Stimulated activated CD4-positive, alpha-beta T cell treated with anti-CD3 and anti-CD28 coated beads, Interleukin-1b, Interleukin-23, amount 100 ng/mL, for 1 hour (primary cell): ENCODE results near the gene ANKRD34C.
"Not testable (repeated sequence)": the region's sequence is repeated elsewhere in the genome, so short reads cannot be mapped to it uniquely, and the experiment has no call there.

ENCODE experiments used
- DNase-seq, 2 donors: peaks; one replicate each; pipeline ENCODE4 v3.0.0-alpha.2; 2020; ENCODE audit warnings: low read depth in 2 of 2

ANKRD34C gene

DNA sequence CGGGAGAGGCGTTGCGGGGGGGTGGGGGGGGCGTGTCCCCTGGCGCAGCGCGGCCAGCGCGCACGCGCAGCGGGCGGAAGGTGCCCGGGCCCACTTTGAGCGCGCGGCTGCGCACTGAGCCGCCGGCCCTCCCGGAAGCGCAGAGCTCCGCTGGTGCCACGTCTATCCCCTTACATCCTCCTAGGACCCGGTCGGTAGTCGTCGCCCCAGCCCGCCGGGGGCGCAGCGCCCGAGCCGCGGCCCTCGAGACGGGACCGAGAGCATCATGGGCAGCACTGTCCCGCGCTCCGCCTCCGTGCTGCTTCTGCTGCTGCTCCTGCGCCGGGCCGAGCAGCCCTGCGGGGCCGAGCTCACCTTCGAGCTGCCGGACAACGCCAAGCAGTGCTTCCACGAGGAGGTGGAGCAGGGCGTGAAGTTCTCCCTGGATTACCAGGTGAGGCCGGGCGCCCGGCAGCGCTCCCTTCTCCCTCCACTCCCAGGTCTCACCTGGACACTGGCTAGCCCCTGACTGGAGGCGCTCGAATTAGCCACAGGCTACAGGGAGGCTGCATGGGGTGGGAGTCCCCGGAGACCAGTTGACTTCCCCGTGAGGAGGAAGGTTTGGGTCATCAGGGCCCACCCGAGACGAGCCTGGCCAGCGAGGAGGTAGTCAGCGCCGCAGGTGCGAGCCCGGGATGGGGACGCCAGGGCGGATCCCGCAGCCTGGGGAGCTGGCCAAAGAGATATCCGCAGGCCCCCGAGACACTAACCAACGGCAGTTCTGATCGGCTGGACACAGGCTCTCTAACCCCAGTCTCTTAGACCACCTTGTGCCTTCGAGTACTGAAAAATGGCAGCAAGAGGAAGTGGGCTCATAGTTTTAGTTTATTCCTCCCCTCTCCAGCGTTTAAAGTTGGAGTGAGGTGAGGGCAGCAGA lies 28.7 kb downstream of the ANKRD34C start, which contains the start of gene TMED3:
TSS of gene TMED3 (plus strand) at position 128 of the 916 bp plus-strand sequence. CDS start at position 266, 138 bp downstream.
- peak; percentile 60 to 63 for DNase-seq

DNA sequence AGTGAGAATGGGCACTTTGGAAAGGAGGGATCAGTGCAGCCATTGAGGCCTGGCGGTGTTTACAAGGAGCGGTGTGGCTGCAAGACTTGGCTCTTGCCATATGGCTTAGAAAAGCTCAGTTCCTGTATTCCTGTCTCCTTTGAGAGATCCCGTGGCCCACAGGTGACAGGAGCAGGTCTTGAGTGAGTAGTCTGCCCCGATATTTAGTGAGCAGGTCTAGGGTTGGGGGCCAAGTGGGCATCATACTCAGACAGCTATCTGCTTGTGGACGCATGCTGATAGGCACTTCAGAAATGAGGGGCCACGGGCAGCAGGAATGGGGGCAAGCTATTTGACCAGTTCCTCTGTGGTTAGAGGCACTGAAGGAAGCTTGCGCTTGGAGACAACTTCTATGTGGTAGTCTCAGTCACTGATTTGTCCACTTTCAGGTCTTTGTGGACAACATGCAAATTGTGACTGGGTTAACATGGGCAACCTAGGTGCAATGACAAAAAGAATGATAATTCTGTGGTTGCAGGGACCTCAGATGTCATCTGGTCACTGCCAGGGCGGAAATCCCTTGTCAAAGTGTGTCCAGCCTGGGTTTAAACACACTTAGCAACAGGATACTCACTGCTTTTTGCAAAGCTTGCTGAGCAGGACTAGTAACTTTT lies 29.5 kb downstream of the ANKRD34C start:
- DNase-seq, result no peak

DNA sequence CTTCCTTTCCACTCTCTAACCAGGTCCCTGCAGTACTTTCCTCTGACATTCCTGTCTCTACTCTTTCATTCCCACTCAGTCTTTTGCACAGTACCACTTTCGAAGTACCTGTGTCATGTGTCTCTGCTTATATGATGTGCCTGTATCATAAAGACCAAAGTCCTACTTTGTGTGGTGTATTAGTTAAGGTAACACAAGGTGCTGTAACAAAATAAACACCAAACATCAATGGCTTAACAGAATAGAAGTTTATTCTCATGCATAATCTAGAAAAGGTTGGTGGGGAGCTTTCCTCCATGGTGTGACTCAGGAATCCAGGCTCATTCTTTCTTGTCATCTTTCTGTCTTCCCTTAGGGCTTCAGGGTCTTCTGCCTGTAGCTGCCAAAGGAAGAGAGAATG lies 31.7 kb downstream of the ANKRD34C start:
- no peak for DNase-seq

DNA sequence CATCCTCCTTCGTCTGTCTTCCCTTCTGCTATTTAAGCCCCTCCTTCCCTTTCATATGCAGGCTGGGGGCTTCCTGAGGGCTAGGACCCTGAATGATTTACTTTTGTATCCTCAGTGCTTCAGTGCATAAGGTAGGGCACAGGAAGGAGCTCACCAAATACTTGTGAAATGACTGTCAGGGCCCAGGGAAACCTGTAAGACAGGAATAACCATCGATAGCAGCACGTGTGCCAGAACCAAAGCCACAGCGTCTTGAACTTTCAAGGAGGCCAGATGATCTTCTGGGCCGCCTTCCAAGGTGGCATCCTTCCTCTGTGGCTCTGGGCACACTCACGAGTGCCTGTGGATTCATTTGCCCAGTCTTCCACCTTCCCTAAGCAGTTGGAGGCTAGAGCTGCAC lies 32.3 kb downstream of the ANKRD34C start:
- no peak for DNase-seq

DNA sequence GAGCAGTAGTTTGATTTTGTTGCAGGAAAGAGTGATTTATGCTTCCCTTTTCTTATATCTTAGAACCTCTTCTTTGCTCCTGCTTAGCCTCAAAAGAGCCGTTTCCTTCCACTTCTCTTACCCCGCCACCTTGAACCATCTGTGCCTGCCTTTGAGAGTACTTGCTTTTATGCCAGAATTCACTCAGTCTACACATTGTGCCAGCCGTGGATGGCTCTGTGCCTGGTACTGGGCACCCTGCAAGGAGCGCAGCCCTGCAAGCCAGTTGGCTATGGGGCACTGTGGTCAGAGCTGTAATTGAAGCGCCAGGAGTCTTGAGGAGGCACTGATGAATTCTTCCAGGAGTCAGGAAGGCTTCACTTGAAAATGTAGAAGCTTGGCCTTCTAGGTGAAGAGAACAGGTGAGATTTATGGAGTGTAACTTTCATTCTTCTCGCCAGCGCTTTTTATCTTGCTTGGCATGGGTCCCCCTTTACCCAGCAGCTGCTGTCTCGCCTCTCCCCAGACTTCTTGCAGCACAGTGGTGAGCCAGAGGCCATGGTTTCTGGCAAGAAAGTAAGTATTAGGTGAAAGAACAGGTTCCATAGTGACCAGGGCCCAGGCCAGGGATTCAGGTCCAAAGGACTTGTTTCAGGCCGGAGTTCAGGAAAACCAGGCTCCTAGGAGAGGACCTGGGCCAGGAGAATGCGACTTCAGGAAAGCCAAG lies 33.3 kb downstream of the ANKRD34C start:
- DNase-seq, result no peak

DNA sequence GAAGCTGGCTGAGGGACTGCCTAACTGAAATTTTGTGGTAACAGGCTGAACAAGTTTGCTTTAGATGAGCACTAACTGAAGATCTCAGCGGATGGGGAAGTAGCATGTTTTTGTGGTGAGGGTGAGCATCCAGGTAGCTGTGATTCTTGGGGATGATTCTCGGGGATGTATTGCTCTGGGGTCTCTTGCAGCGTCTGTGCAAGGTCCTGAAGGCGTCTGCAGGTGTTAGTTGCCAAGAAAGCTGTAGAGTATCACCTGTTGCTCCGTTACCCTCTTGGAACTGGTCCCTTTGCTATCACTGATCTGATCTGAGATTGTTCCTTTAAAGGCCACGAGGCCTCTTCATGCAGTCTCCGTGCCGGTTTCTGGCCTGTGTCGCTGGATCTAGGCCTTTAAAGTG lies 34.3 kb downstream of the ANKRD34C start:
- DNase-seq, result no peak

DNA sequence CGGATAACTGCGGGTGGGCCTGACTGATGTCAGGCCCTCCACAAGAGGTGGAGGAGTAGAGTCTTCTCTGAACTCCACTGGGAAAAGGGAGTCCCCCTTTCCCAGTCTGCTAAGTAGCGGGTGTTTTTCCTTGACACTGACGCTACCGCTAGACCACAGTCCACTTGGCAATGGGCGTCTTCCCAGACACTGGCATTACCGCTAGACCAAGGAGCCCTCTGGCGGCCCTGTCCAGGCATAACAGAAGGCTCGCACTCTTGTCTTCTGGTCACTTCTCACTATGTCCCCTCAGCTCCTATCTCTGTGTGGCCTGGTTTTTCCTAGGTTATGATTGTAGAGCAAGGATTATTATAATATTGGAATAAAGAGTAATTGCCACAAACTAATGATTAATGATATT lies 37.5 kb downstream of the ANKRD34C start:
- DNase-seq, result not testable (repeated sequence)

DNA sequence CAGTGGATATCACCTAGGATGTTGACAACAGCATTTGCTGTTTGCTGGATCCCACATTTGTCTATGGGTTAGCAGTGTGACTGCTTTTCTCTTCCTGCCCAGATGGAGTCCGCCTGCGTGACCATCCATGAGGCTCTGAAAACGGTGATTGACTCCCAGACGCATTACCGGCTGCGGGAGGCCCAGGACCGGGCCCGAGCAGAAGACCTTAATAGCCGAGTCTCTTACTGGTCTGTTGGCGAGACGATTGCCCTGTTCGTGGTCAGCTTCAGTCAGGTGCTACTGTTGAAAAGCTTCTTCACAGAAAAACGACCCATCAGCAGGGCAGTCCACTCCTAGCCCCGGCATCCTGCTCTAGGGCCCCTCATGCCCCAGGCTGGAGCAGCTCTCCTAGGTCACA lies 39.4 kb downstream of the ANKRD34C start:
- no peak for DNase-seq

DNA sequence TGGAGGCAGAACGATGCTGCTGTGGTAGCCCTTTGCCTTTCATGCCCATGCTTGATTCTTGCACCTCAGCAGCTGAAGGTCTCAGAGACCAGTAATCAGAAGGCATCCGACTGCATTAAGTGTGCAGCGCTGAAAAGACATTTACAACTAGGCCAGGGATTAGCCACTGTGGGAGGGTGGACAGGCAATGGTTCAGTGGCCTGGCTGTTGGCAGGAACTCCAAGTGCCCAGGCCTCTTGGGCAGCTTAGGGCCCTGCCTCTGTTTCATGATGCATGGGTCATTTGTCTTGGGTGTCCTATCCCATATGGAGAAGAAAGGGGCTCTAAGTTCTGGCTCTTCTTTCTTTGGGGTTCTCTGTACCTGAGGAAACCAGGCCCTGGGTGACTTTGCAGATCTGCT lies 39.8 kb downstream of the ANKRD34C start:
- no peak for DNase-seq

DNA sequence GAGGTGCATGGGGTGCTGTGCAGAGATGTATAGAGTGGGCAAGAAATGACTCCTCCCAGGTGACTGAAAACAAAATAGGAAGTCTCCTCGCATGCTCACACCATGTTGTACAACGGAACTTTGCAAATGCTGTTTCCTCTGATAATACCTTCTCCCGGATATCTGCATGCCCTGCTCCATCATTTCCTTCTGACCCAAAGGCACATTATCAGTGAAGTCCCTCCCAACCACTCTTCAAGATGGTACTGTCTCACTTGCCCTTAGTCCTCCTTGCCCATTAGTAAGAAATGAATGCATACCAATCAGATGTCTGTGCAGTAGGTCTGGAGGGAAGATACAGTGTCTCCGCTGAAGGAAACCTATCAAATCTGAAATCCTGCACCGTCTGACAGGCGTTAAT lies 40.4 kb downstream of the ANKRD34C start:
- no peak for DNase-seq

DNA sequence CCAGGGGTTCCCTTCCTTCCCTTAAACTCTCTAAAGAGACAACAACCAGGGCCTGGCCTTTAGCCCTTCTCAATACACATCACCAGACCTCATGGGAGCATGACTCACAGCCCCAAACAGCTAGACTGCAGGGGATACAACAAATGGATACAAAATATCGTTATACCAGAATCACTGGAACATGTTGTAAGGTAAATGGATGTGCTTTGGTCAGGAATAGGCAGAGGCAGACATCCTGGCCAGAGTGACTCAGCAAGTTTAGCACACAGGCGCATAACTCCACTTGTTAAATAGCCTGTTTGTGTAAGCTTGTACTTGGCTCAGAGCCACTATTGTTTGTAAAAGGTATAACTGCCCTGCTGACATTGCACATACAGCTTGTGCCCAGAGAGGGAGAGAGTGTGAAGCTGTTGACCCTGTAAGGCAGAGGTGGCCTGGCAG lies 46.7 kb downstream of the ANKRD34C start:
- no peak for DNase-seq
